ENCODE data around the gene DPH6. TPM values are rescaled to one million over a fixed set of nuclear protein-coding genes. Genes with fewer than 3 reads are reported as not detected.

The DPH6 gene

Small RNAs within 50 kb of the gene (small RNA-seq; reads per million reads assigned to genes)
- not detected for gene AC019288.1 (ENCODE audit: insufficient read depth)
- 8.8 reads per million, percentile 84 among the genes with 10 or more reads in this experiment for gene MIR3942 (ENCODE audit: insufficient read depth)
